Fibroblast of pulmonary artery (primary cell): ENCODE measurements around the gene MREG.

ENCODE experiments used
- DNase-seq: peaks from one replicate; pipeline ENCODE4 v3.0.0-alpha.2; 2010; ENCODE audit warnings: low read depth
- H3K4me3 ChIP-seq: replicated peaks from 2 replicates; pipeline ENCODE4 v1.5.1; 2011; ENCODE audit warnings: low read depth, mild to moderate bottlenecking, control low read depth, low read length, moderate library complexity
- TF ChIP-seq, protein P1 (sequence below): IDR thresholded peaks from 2 replicates; pipeline ENCODE4 v1.5.1; 2011; ENCODE audit warnings: mild to moderate bottlenecking, control low read depth, low read length, inconsistent platforms; ENCODE audit errors: missing control alignments

MREG gene

DNA sequence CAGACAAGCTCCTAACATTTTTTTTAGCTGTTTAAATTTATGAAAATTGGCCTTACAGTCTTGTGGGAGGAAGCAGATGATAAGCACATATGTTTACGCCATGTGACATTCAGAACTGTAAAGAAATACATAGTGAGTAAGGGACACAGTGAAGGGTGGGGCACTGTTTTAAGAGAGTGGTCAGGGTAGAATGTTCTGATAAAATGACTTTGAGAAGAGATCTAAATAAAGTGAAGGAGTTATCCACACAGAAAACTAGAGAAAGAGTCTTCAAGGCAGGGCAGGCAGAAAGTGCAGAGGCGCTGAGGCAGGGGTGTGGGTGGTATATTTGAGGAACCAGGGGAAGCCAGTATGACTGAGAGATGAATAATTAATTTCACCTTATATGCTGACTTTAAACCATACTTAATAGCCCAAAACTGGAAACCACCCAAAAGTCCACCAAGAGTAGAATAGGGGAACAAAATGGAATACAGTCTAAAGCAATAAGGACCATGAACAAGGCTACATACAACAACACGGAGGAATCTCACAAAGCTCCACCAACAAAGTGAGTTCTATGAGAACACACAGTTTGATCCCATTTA lies 8.6 kb downstream of the MREG start:
- DNase-seq: no peak
- TF ChIP-seq, protein P1, sequence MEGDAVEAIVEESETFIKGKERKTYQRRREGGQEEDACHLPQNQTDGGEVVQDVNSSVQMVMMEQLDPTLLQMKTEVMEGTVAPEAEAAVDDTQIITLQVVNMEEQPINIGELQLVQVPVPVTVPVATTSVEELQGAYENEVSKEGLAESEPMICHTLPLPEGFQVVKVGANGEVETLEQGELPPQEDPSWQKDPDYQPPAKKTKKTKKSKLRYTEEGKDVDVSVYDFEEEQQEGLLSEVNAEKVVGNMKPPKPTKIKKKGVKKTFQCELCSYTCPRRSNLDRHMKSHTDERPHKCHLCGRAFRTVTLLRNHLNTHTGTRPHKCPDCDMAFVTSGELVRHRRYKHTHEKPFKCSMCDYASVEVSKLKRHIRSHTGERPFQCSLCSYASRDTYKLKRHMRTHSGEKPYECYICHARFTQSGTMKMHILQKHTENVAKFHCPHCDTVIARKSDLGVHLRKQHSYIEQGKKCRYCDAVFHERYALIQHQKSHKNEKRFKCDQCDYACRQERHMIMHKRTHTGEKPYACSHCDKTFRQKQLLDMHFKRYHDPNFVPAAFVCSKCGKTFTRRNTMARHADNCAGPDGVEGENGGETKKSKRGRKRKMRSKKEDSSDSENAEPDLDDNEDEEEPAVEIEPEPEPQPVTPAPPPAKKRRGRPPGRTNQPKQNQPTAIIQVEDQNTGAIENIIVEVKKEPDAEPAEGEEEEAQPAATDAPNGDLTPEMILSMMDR: no peak

DNA sequence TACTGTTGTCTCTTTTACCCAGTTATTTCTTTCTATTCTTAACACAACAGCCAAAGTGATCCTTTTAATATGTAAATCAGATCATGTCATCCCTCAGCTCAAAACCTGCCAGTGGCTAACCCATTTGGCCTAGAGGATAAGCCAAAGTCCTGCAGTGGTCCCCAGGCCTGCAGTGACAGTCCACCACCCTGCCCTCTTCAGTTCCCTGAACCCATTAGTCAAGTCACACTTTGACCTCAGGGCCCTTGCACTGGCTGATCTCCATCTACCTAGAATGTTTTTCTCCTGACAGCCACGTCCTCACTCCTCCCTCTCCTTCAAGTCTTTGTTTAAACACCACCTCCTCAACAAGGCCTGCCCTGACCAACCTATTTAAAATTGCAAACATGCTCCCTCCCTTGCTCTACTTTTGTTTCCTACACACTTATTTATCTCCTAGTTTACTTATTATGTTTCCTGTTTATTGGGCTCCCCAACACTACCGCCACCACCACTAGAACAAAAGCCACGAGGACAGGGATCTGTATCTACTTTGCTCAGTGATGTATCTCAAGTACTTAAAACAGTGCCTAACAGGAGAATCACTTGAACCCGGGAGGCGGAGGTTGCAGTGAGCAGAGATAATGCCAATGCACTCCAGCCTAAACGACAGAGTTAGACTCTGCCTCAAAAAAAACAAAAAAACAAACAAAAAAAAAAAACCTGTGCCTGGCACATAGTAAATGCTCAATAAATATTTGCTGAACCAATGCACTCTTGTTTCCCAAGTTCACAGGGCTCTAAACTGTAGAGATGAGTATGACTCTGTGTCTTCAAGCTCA lies 9.3 kb downstream of the MREG start:
- TF ChIP-seq, protein P1: no peak
- no peak overlapping the region for H3K4me3 ChIP-seq
- no peak for DNase-seq

More for the DNA sequence above, 8.6 kb downstream of the MREG start:
- H3K4me3 ChIP-seq: no peak overlapping the region

DNA sequence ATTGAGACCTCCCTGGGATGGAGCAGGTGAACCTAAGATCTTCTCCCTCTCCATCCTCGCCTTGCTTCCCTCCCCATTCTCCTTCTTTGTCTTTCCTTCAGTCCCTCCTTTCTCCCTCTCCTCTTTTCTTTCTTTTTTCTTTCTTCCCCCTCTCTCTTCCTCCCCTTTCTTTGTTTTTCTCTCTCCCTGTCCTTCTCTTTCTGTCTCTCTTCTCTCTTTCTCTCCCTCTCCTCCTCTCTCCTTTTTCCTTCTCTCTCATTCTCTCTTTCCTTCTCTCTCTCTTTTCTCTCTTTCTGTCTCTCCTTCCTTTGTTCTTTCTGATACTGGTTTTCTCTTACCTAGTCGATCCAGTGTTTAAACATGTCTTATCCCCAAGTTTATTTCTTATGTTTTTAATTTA lies 10.7 kb downstream of the MREG start:
- TF ChIP-seq, protein P1: no peak
- no peak overlapping the region for H3K4me3 ChIP-seq
- no peak for DNase-seq

GRCh38 chr2:216002101-216002678 lies 11.2 kb downstream of the MREG start:
- H3K4me3 ChIP-seq: no peak overlapping the region
- TF ChIP-seq, protein P1: no peak
- no peak for DNase-seq

GRCh38 chr2:216001216-216002100 lies 11.9 kb downstream of the MREG start:
- no peak overlapping the region for H3K4me3 ChIP-seq
- TF ChIP-seq, protein P1: no peak
- DNase-seq: no peak

DNA sequence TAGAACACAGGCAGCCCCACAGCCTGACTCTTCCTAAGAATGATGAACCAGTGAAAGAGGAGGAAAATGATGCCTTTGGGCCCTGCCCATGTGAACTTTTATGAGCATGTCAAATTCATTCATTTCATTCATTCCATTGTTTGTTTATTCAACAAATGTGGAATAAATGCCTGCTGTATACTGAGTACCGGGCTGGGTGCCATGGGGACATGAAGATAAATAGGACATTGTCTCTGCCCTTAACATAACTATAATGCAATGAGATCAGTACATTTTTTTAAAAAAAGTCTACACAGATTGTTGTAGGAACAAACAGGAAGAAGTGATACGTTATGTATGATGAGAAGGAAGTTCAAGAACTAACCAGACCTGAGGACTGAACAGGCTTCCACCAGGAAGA lies 14.7 kb downstream of the MREG start:
- no peak overlapping the region for H3K4me3 ChIP-seq
- TF ChIP-seq, protein P1: no peak
- DNase-seq: no peak
